Heart left ventricle (tissue), 16 donors: ENCODE measurements around the gene MFGE8. TPM values are rescaled to one million over a fixed set of nuclear protein-coding genes. Genes with fewer than 3 reads are reported as not detected.

ENCODE experiments used
- ATAC-seq, 4 donors: fragments of 200-7000 bp; cut with Tn5 transposase; one replicate each; pipeline ENCODE4 v1.9.1; 2020 to 2022; ENCODE audit warnings: moderate library complexity in 4 of 4, mild to moderate bottlenecking in 3 of 4, moderate number of reproducible peaks in 1 of 4
- DNase-seq, 5 donors: peaks; one replicate each; pipeline ENCODE4 v3.0.0-alpha.2; 2020
- H3K27ac ChIP-seq, 12 donors: fragments of 200-600 bp; sonication (generic) in 4 of 12; one replicate each; pipeline versions ENCODE4 v1.5.0 to v1.8.0; 2016 to 2022; ENCODE audit warnings: mild to moderate bottlenecking in 2 of 12
- H3K27me3 ChIP-seq, 9 donors: fragments of 200-600 bp; sonication (generic) in 2 of 9; one replicate each; pipeline versions ENCODE4 v1.5.1 to v1.8.0; 2016 to 2022; ENCODE audit warnings: mild to moderate bottlenecking in 3 of 9
- H3K36me3 ChIP-seq, 9 donors: fragments of 200-600 bp; sonication (generic) in 2 of 9; one replicate each; pipeline versions ENCODE4 v1.5.0 to v1.8.0; 2018 to 2022; ENCODE audit warnings: mild to moderate bottlenecking in 2 of 9
- H3K4me1 ChIP-seq, 12 donors: fragments of 200-600 bp; sonication (generic) in 4 of 12; one replicate each; pipeline versions ENCODE4 v1.5.0 to v1.8.0; 2016 to 2022; ENCODE audit warnings: mild to moderate bottlenecking in 3 of 12
- H3K4me3 ChIP-seq, 12 donors: fragments of 200-600 bp; sonication (generic) in 4 of 12; one replicate each; pipeline versions ENCODE4 v1.5.0 to v1.8.0; 2017 to 2022; ENCODE audit warnings: mild to moderate bottlenecking in 9 of 12, moderate library complexity in 4 of 12
- H3K9me3 ChIP-seq, 12 donors: fragments of 200-600 bp; sonication (generic) in 4 of 12; one replicate each; pipeline versions ENCODE4 v1.5.0 to v1.8.0; 2016 to 2022; ENCODE audit warnings: mild to moderate bottlenecking in 1 of 12
- CTCF ChIP-seq, 12 donors: fragments of 200-600 bp; sonication (generic) in 4 of 12; IDR thresholded peaks; one replicate each; pipeline versions ENCODE4 v1.5.0 to v1.8.0; 2018 to 2022; ENCODE audit warnings: antibody characterized with exemption in 12 of 12, mild to moderate bottlenecking in 5 of 12
- POLR2A ChIP-seq, 2 donors: fragments of 450-650 bp; IDR thresholded peaks; one replicate each; pipeline ENCODE4 v1.6.1; 2017; ENCODE audit warnings: antibody characterized with exemption in 2 of 2, mild to moderate bottlenecking in 2 of 2, moderate library complexity in 2 of 2
- WGBS, 4 donors: extraction: QIAGEN DNeasy Blood & Tissue Kit in 2 of 4; methylation state at CpG; one replicate each; pipeline versions ENCODE4 v1.1.5 to v1.1.7; 2013 to 2018; 5-methylcytosine and 5-hydroxymethylcytosine counted together
- intact Hi-C, 10 donors: fragments of 100-400 bp; cut with DNase I; formaldehyde crosslinking; loops; one replicate each; pipeline versions ENCODE4 v1.11.1 to v1.14.2; 2022
- polyA plus RNA-seq, 2 donors: library from polyadenylated mRNA; stranded (reverse); fragments of 200-250 nt; gene quantifications; one replicate each; pipeline ENCODE4 v1.2.3, GENCODE V29; 2013
- total RNA-seq, 9 donors: library from RNA; depleted of rRNA in 2 of 9; stranded (reverse); fragments of >200 nt in 2 of 9; fragmentation: NEBNext Ultra II Directional in 3 of 9; extraction: Animal tissue kit (Norgen Biotek cat#: 25700) in 3 of 9; gene quantifications; one replicate each; pipeline versions ENCODE4 v1.1.0 to v1.2.4, GENCODE V29; 2016 to 2023
- donor health status: ischemic (EF 13 %, LVEDD 7.1; RV severe dilation, severe dysfunction).
- donor health status: healthy with polysubstance abuse.
- donor health status: DM: no; HTN: yes; CAD: no.
- donor health status: DM: no; HTN: no; CAD: no.
- donor health status: ischemic (EF 25% LVEDD 6.9; RV normal size, moderate dysfunction).
- donor health status: ischemic (EF 25% LVEDD 5.7; RV mildly dilated, moderate dysfunction).
- donor health status: healthy.
- donor health status: DM: yes; HTN: yes; CAD: no.
- donor health status: ischemic (EF 35%, LVEDD 5.7; RV mildly dilated, moderate dysfunction).
- donor health status: nonischemic (EF 11% LVEDD 7.7; RV severe dilation, severe dysfunction).
- donor health status: DM: yes; HTN: yes; CAD: no.
- donor health status: PGD.
- donor health status: ischemic (EF 29% LVEDD 5.4; RV normal size, mild dysfunction).
- donor health status: nonischemic (EF 23%, LVEDD 6.1; RV moderate dilation, normal function).

MFGE8 gene
- total and polyA plus RNA-seq, 11 donors: 352 to 732 (median 556) TPM

GRCh38 chr15:88913850-88914169 lies 631 bp upstream of the MFGE8 start:
- no peaks in the 10 kb centered on the region for H3K9me3 ChIP-seq
- TF ChIP-seq CTCF (IDR thresholded peaks at IDR 0.05) (no peak), POLR2A (IDR thresholded peaks at IDR 0.05) (no peak)
- H3K4me3 ChIP-seq: peak overlapping the region in 10 of 12 donors; percentile 61 to 94 (median 84)
- peaks cover 0 to 61% (median 34%) of the 10 kb centered on the region in 12 donors for H3K4me1 ChIP-seq
- WGBS, 4 donors: 67 to 70% (median 69%) methylated on average over 4 of the region's 4 CpGs
- DNase-seq: no peak
- no peaks in the 10 kb centered on the region for H3K27me3 ChIP-seq
- peaks cover 0 to 17% (median 13%) of the 10 kb centered on the region in 9 donors for H3K36me3 ChIP-seq
- no peak for ATAC-seq
- intact Hi-C loops: loop anchor here in 1 of 10 donors (5.0 to 10.0 kb wide), 2 partner anchors 68 to 421 kb away; partner anchors contain the start of gene POLG
- H3K27ac ChIP-seq: peak overlapping the region in 10 of 12 donors; percentile 84 to 98 (median 94)

- DNase-seq: peak in 3 of 5 donors; percentile 67 to 79 (median 69)
- Histone ChIP-seq H3K4me3 (peak overlapping the region; percentile 61 to 94 (median 83)), H3K27me3 (no peaks in the 10 kb centered on the region), H3K27ac (peak overlapping the region; percentile 84 to 98 (median 92)), H3K9me3 (no peaks in the 10 kb centered on the region), H3K4me1 (peaks cover 3 to 60% (median 42%) of the 10 kb centered on the region in 12 donors), H3K36me3 (peaks cover 0 to 29% (median 26%) of the 10 kb centered on the region in 9 donors)
- intact Hi-C loops: loop anchor here in 1 of 10 donors (5.0 to 10.0 kb wide), 2 partner anchors 70 to 422 kb away; partner anchors contain the start of gene POLG
- WGBS, 4 donors: 0 to 7% (median 1%) methylated on average over 11 to 20 of the region's 20 CpGs
- ATAC-seq: peak; percentile 12 to 57 (median 31)
- TF ChIP-seq POLR2A (IDR thresholded peaks at IDR 0.05) (no peak), CTCF (IDR thresholded peaks at IDR 0.05) (no peak)
These were observed 668 bp downstream of the MFGE8 start for GRCh38 chr15:88912500-88912921.

- Histone ChIP-seq H3K4me3 (peak overlapping the region; percentile 61 to 94 (median 83)), H3K9me3 (no peaks in the 10 kb centered on the region), H3K27me3 (no peaks in the 10 kb centered on the region), H3K27ac (peak overlapping the region; percentile 84 to 98 (median 92)), H3K36me3 (peaks cover 0 to 37% (median 32%) of the 10 kb centered on the region in 9 donors), H3K4me1 (peaks cover 3 to 66% (median 49%) of the 10 kb centered on the region in 12 donors)
- DNase-seq (peak in 2 of 5 donors; percentile 76), ATAC-seq (peak; percentile 52 to 75 (median 60))
- TF ChIP-seq POLR2A (IDR thresholded peaks at IDR 0.05) (peak; percentile 79 to 82), CTCF (IDR thresholded peaks at IDR 0.05) (peak in 1 of 12 donors; percentile 17)
- intact Hi-C loops: loop anchor here in 1 of 10 donors (5.0 to 10.0 kb wide), 2 partner anchors 71 to 423 kb away; partner anchors contain the start of gene POLG
- 37 to 44% (median 42%) methylated on average over 5 of the region's 5 CpGs for WGBS, 4 donors
These were observed 1.4 kb downstream of the MFGE8 start for GRCh38 chr15:88911766-88912118.

GRCh38 chr15:88909956-88910831 lies 3.0 kb downstream of the MFGE8 start:
- peak in 2 of 4 donors; percentile 1 to 2 for ATAC-seq
- Histone ChIP-seq H3K27me3 (no peaks in the 10 kb centered on the region), H3K9me3 (no peaks in the 10 kb centered on the region), H3K4me1 (peaks cover 3 to 77% (median 60%) of the 10 kb centered on the region in 12 donors), H3K4me3 (peak overlapping the region in 8 of 12 donors; percentile 61 to 94 (median 86)), H3K36me3 (peaks cover 0 to 52% (median 44%) of the 10 kb centered on the region in 9 donors), H3K27ac (peak overlapping the region in 11 of 12 donors; percentile 35 to 98 (median 92))
- peak in 2 of 5 donors; percentile 33 to 65 for DNase-seq
- WGBS, 4 donors: 59 to 69% (median 66%) methylated on average over 12 of the region's 12 CpGs
- intact Hi-C loops: loop anchor here in 6 of 10 donors (5.0 to 10.0 kb wide), 7 partner anchors 72 to 425 kb away; partner anchors contain the start of gene POLG (in 1 of the 6)
- TF ChIP-seq POLR2A (IDR thresholded peaks at IDR 0.05): no peak
- TF ChIP-seq CTCF (IDR thresholded peaks at IDR 0.05): no peak
